Erythroblast (primary cell): ENCODE measurements around the gene HDAC6.

Experiments used
- DNase-seq, 2 experiments: peaks; one replicate each; lab custom pipeline; 2025; lab: John Stamatoyannopoulos, UW
- GATA1 ChIP-seq: IDR thresholded peaks from 2 replicates; pipeline ENCODE4 v1.6.1; 2011; ENCODE audit warnings: low read depth, mild to moderate bottlenecking, control low read depth, low read length, moderate library complexity
- POLR2A ChIP-seq: IDR thresholded peaks from 2 replicates; pipeline ENCODE4 v1.6.1; 2011; ENCODE audit warnings: mild to moderate bottlenecking, low read length

Gene HDAC6

GRCh38 chrX:48801280-48802088 is at the start of gene HDAC6:
HDAC6 (plus strand) TSS chrX:48802067; CDS start chrX:48802693, 626 bp downstream.
- peak; percentile 99 for DNase-seq
- TF ChIP-seq GATA1: no peak
- peak; percentile 35 for TF ChIP-seq POLR2A

DNA sequence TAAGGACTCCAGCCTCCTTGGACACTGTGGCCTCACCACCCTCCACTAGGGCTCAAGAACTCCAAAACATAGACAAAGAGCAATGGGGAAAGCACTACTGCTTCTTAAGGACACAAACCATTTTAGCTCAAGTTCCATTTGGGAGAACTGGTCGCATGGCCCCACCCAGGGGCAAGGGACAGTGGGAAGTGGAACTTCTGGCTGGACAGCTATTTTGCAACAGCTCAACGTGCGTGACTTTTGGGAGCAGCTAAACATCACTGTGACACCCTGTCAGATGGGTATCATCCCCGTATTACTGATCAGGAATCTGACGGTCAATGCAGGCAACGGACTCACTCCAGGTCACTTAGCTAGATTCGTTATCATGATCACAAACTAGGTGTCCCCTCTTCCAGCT is 49.4 kb upstream of the HDAC6 start:
- no peak for TF ChIP-seq GATA1
- no peak for TF ChIP-seq POLR2A
- no peak for DNase-seq

GRCh38 chrX:48753708-48754228 is 48.1 kb upstream of the HDAC6 start:
- no peak for TF ChIP-seq POLR2A
- TF ChIP-seq GATA1: no peak
- DNase-seq: no peak

- TF ChIP-seq GATA1 (no peak), POLR2A (no peak)
- DNase-seq: no peak
These were observed 47.6 kb upstream of the HDAC6 start for GRCh38 chrX:48754238-48754637.

DNA sequence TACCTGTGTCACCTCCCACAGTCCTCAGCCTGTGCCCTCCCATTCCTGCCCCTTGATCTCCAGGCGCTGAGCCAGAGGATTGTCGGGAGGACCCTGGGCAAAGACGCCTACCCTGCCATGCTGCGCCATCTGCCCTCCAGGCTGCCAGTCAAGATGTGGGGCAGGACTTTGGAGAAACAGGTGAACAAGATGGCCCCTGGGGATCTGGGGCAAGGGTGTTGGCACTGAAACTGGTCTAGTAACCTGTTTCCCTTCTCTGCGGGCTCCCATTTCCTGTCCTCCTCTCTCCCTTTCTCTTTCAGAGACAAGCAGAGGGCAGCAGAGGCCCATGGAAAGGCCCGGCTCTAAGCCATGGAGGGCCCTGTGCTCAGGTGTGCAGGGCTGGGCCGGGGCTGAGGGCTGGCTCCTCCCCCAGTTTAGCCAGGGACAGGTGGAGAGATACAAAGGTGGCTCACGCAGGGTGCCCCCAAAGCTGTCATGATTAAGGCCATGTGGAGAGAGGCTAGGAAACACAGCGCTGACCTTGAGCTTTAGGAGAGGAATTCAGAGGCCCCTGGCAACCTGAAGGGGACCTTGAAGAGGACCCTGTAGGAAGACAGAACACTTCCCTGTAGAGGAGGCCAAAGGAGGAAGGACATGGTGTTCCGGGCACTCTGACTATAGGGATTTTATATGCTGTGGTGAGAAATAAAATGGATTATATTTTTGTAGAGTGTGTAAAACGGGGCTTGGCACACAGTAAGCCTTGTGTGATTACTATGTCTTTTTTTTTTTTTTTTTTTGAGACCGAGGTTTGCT is 40.0 kb upstream of the HDAC6 start, which contains the start of gene GLOD5:
TSS of gene GLOD5 (plus strand) at position 74 of the 798 bp plus-strand sequence. CDS start at position 118, 44 bp downstream.
- DNase-seq: no peak
- no peak for TF ChIP-seq POLR2A
- no peak for TF ChIP-seq GATA1

DNA sequence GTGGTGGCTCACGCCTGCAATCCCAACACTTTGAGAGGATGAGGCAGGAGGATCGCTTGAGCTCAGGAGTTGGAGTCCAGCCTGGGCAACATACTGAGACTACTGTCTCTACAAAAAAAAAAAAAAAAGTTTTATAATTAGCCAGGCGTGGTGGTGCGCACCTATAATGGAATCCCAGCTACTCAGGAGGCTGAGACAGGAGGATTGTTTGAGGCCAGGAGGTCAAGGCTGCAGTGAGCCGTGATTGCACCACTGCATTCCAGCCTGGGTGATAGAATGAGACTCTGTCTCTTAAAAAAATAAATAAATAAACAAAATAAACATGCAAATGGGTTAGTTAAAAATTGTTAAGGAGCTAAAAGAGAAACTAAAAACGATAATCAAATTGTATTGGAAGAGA is 32.6 kb upstream of the HDAC6 start:
- TF ChIP-seq GATA1 (no peak), POLR2A (no peak)
- DNase-seq: no peak

- no peak for TF ChIP-seq GATA1
- no peak for TF ChIP-seq POLR2A
- DNase-seq: no peak
These were observed 31.6 kb upstream of the HDAC6 start for GRCh38 chrX:48770296-48770695.

DNA sequence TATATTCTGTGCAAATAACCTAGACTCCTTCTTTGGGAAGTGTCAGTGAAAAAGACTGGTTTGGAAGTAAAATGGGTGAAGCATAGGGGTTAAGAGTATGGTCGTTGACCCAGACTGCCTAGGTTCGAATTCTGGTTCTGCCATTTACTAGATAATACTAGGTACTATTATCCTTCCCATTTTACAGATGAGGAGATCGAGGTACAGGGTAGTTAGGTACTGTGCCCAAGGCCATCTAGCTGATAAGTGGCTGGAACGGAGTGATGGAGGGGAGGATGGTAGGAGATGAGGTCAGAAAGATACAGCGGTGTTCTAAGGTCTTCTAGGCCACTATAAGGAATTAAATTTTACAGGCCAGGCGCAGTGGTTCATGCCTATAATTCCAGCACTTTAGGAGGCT is 29.3 kb upstream of the HDAC6 start:
- no peak for TF ChIP-seq GATA1
- no peak for TF ChIP-seq POLR2A
- no peak for DNase-seq

DNA sequence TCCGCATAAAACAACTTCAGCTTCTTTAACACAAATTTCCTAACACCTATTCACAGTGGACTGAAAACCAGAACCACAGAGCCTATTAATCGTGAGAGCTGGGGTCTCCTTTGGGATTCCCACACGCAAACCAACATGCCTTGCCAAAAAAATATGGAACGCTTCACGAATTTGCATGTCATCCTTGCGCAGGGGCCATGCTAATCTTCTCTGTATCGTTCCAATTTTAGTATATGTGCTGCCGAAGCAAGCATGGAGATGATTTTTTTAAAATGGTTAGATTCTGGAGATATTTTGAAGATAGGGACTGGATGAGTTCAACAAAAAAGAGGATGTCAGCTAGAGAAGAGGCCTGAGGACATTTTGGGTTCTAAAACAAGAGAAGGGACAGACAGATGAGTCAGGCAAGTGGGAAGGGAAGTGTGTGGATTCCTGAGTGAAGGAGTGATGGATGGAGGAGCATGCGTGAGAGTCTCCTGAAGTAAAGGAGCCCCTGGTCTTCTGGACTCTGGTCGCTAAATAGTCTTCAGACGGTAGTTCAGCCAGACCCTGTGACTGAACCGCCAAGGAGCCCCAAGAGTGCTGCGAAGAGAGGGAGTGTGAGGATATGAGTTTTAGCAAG is 24.9 kb upstream of the HDAC6 start:
- TF ChIP-seq GATA1: no peak
- no peak for TF ChIP-seq POLR2A

DNA sequence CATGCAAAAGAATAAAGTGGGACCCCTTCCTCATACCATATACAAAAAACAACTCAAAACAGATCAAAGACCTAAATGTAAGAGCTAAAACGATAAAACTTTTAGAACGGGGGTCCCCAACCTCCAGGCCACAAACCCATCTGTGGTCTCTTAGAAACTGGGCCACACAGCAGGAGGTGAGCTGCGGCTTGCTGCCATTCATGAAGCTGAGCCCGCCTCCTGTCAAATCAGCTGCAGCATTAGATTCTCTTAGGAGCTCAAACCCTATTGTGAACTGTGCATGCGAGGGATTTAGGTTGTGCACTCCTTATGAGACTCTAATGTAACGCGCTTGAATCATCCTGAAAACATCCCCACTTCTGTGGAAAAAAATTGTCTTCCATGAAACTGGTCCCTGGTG is 22.5 kb upstream of the HDAC6 start:
- DNase-seq: no peak
- no peak for TF ChIP-seq POLR2A
- no peak for TF ChIP-seq GATA1

More for the DNA sequence above, 24.9 kb upstream of the HDAC6 start:
- no peak for DNase-seq

GRCh38 chrX:48781705-48782104 is 20.2 kb upstream of the HDAC6 start:
- TF ChIP-seq GATA1: no peak
- TF ChIP-seq POLR2A: no peak
- DNase-seq: no peak

- TF ChIP-seq POLR2A (no peak), GATA1 (no peak)
- DNase-seq: no peak
These were observed 19.7 kb upstream of the HDAC6 start for GRCh38 chrX:48782216-48782615.

DNA sequence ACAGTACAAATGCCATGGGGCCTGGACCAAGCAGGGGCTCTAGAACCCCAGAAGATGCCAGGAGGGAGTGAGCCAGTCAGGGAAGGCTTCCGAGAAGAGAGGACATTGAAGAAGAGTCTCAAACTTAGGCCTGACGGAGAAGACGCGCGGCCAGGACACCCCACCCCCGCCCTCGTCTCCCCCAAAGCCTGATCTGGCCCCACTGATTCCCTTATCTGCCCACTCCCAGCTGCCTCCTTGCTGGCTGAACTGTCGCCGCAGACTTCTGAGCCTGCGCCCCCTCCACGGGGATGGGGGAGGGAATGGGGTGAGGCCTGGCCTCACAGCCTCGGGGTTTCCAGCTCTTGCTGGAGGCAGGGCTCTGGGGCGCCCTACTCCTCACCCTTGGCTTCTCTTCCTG is 19.1 kb upstream of the HDAC6 start:
- TF ChIP-seq POLR2A: no peak
- peak; percentile 79 for TF ChIP-seq GATA1
- DNase-seq: peak; percentile 95 to 97

DNA sequence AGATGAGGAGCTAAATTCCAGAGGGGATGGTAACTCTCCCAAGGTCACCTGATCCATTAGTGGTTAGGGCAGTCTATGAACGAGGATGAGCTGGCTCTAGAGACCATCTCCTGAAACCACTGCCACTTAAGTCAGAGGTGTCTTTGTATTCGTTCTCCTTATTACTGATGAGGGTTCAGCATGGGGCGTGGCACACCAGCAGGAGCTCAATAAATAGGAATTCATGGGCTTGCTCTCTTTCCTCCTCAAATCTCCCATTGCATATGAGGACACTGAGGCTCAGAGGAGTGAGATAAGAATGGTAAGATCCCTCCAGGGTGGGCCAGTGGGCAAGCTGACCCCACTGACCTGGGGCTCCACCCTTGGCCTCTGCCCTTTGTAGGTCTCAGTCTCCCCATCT is 17.1 kb upstream of the HDAC6 start:
- DNase-seq: peak in 1 of 2 experiments; percentile 36
- TF ChIP-seq POLR2A (no peak), GATA1 (no peak)

DNA sequence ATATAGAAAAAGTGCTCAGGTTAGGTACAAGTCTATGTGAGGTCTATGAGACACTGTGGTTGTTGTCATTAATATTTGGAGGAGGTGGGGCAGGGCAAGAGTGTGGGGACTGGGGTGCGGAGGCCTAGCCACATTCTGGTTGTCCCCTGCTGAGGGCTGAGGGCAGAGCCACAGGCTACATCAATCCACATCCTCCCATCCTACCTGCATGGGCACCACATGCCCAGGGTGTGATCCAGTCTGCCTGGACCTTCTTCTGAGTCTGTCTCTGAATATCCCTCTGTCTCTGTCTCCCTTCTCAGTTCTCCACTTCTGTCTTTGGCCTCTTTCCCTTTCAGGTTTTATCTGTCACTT is 16.7 kb upstream of the HDAC6 start:
- TF ChIP-seq GATA1: no peak
- no peak for TF ChIP-seq POLR2A

More for the DNA sequence above, 16.7 kb upstream of the HDAC6 start:
- DNase-seq: no peak
